Measurements from ENCODE around the gene SLC25A51.
"Not testable (repeated sequence)": the region's sequence is repeated elsewhere in the genome, so short reads cannot be mapped to it uniquely, and the experiment has no call there.

SLC25A51 gene

GRCh38 chr9:37889536-37889935, 14.4 kb downstream of the SLC25A51 start:
- peaks cover 39% of the 10 kb centered on the region for H3K36me3 ChIP-seq
- H3K4me3 ChIP-seq (ENCODE audit: low read depth in 1 of 2, low read length in 1 of 2) = no peak overlapping the region
- H3K4me1 ChIP-seq (ENCODE audit: control insufficient read depth in 1 of 2, insufficient read depth in 1 of 2, low read depth in 1 of 2, low read length in 1 of 2) = peaks cover 17 to 19% of the 10 kb centered on the region in 2 experiments
- H3K27ac ChIP-seq = no peak overlapping the region
- no peaks in the 10 kb centered on the region for H3K9me3 ChIP-seq
- no peaks in the 10 kb centered on the region for H3K27me3 ChIP-seq
- TF ChIP-seq CTCF (IDR thresholded peaks at IDR 0.05) = no peak

GRCh38 chr9:37887977-37888583, 15.8 kb downstream of the SLC25A51 start:
- H3K36me3 ChIP-seq = peaks cover 26% of the 10 kb centered on the region
- H3K27me3 ChIP-seq; H3K9me3 ChIP-seq; H3K4me3 ChIP-seq (ENCODE audit: low read depth in 1 of 2, low read length in 1 of 2): not testable (repeated sequence)
- peak overlapping the region; percentile 63 for H3K27ac ChIP-seq
- peaks cover 17 to 19% of the 10 kb centered on the region in 2 experiments for H3K4me1 ChIP-seq (ENCODE audit: control insufficient read depth in 1 of 2, insufficient read depth in 1 of 2, low read depth in 1 of 2, low read length in 1 of 2)

GRCh38 chr9:37880916-37881479, 22.9 kb downstream of the SLC25A51 start:
- Histone ChIP-seq H3K4me1 (ENCODE audit: control insufficient read depth in 1 of 2, insufficient read depth in 1 of 2, low read depth in 1 of 2, low read length in 1 of 2) (peaks cover 11 to 15% of the 10 kb centered on the region in 2 experiments), H3K36me3 (peaks cover 29% of the 10 kb centered on the region), H3K27me3 (no peaks in the 10 kb centered on the region), H3K4me3 (ENCODE audit: low read depth in 1 of 2, low read length in 1 of 2) (no peak overlapping the region), H3K27ac (no peak overlapping the region), H3K9me3 (no peaks in the 10 kb centered on the region)
- TF ChIP-seq CTCF (IDR thresholded peaks at IDR 0.05) = no peak

GRCh38 chr9:37876376-37876775, 27.6 kb downstream of the SLC25A51 start:
- H3K9me3 ChIP-seq = no peaks in the 10 kb centered on the region
- no peak for TF ChIP-seq CTCF (IDR thresholded peaks at IDR 0.05)
- H3K36me3 ChIP-seq = peaks cover 13% of the 10 kb centered on the region
- H3K27me3 ChIP-seq = no peaks in the 10 kb centered on the region
- peaks cover 11 to 15% of the 10 kb centered on the region in 2 experiments for H3K4me1 ChIP-seq (ENCODE audit: control insufficient read depth in 1 of 2, insufficient read depth in 1 of 2, low read depth in 1 of 2, low read length in 1 of 2)
- no peak overlapping the region for H3K4me3 ChIP-seq (ENCODE audit: low read depth in 1 of 2, low read length in 1 of 2)
- no peak overlapping the region for H3K27ac ChIP-seq

- no peak for TF ChIP-seq CTCF (IDR thresholded peaks at IDR 0.05)
- Histone ChIP-seq H3K4me3 (ENCODE audit: low read depth in 1 of 2, low read length in 1 of 2) (no peak overlapping the region), H3K27me3 (no peaks in the 10 kb centered on the region), H3K36me3 (peaks cover 7% of the 10 kb centered on the region), H3K4me1 (ENCODE audit: control insufficient read depth in 1 of 2, insufficient read depth in 1 of 2, low read depth in 1 of 2, low read length in 1 of 2) (peaks cover 11 to 15% of the 10 kb centered on the region in 2 experiments), H3K9me3 (no peaks in the 10 kb centered on the region), H3K27ac (no peak overlapping the region)
These were observed 30.0 kb downstream of the SLC25A51 start for GRCh38 chr9:37873955-37874354.

GRCh38 chr9:37870799-37871176, 33.1 kb downstream of the SLC25A51 start:
- Histone ChIP-seq H3K4me1 (ENCODE audit: control insufficient read depth in 1 of 2, insufficient read depth in 1 of 2, low read depth in 1 of 2, low read length in 1 of 2) (no peaks in the 10 kb centered on the region), H3K27ac (no peak overlapping the region), H3K4me3 (ENCODE audit: low read depth in 1 of 2, low read length in 1 of 2) (no peak overlapping the region), H3K9me3 (no peaks in the 10 kb centered on the region), H3K36me3 (peaks cover 19% of the 10 kb centered on the region), H3K27me3 (no peaks in the 10 kb centered on the region)
- no peak for TF ChIP-seq CTCF (IDR thresholded peaks at IDR 0.05)
